SK-N-SH (cell line): ENCODE measurements around the gene BZW2. TPM values are rescaled to one million over a fixed set of nuclear protein-coding genes. Genes with fewer than 3 reads are reported as not detected.

Source experiments
- CTCF ChIA-PET: fragments of 300-600, 350-600 bp; formaldehyde crosslinking; extraction: SDS; loops from one replicate; lab custom pipeline; 2021; lab: Yijun Ruan, JAX
- POLR2A ChIA-PET: fragments of 350-600 bp; sonication (Branson Sonifier 250); formaldehyde crosslinking; extraction: SDS; loops from one replicate; lab custom pipeline; 2020; ENCODE audit warnings: antibody characterized with exemption, inconsistent platforms; lab: Yijun Ruan, JAX
- DNase-seq: peaks from one replicate; pipeline ENCODE4 v3.0.0; 2012
- H2AFZ ChIP-seq: fragments of 200-600 bp; sonication (generic); 2 replicates; pipeline ENCODE4 v1.8.1; 2016; ENCODE audit warnings: antibody characterized with exemption, mild to moderate bottlenecking, low read depth
- H3F3A ChIP-seq: fragments of 200-600 bp; sonication (generic); replicated peaks from 2 replicates; pipeline ENCODE3; 2016; ENCODE audit warnings: antibody characterized with exemption, mild to moderate bottlenecking; ENCODE audit not compliant: insufficient read depth
- H3K27ac ChIP-seq, 2 experiments: fragments of 200-500 bp in 1 of 2; fragments of 200-600 bp in 1 of 2; sonication (Bioruptor generic) in 1 of 2; sonication (generic), shearing (Covaris generic) in 1 of 2; 2 replicates each; pipeline versions ENCODE4 v1.5.1 to v1.6.1; 2014 to 2016; ENCODE audit warnings: low read depth in 2 of 2, inconsistent platforms in 1 of 2, low read length in 1 of 2, mild to moderate bottlenecking in 1 of 2, mixed read lengths in 1 of 2
- H3K27me3 ChIP-seq: fragments of 200-600 bp; sonication (generic), shearing (Covaris generic); 2 replicates; pipeline ENCODE4 v1.6.1; 2016; ENCODE audit warnings: mixed run types; ENCODE audit not compliant: insufficient read depth
- H3K36me3 ChIP-seq, 2 experiments: fragments of 200-500 bp in 1 of 2; fragments of 200-600 bp in 1 of 2; sonication (Bioruptor generic) in 1 of 2; sonication (generic) in 1 of 2; replicated peaks in 1 of 2; 2 replicates each; pipeline versions ENCODE3 to v1.5.1; 2014 to 2016; ENCODE audit warnings: low read length in 1 of 2, mild to moderate bottlenecking in 1 of 2; ENCODE audit not compliant: insufficient read depth in 2 of 2, control insufficient read depth in 1 of 2
- H3K4me1 ChIP-seq, 2 experiments: fragments of 200-500 bp in 1 of 2; fragments of 200-600 bp in 1 of 2; sonication (Bioruptor generic) in 1 of 2; sonication (generic), shearing (Covaris generic) in 1 of 2; 2 replicates each; pipeline versions ENCODE4 v1.5.1 to v1.6.1; 2014 to 2016; ENCODE audit warnings: low read depth in 1 of 2, low read length in 1 of 2, mixed run types in 1 of 2; ENCODE audit not compliant: insufficient read depth in 2 of 2, control insufficient read depth in 1 of 2
- H3K4me2 ChIP-seq: fragments of 200-600 bp; sonication (generic), shearing (Covaris generic); 2 replicates; pipeline ENCODE4 v1.6.1; 2017; ENCODE audit warnings: mixed run types
- H3K4me3 ChIP-seq, 2 experiments: fragments of 200-500 bp in 1 of 2; fragments of 200-600 bp in 1 of 2; sonication (Bioruptor generic) in 1 of 2; sonication (generic), shearing (Covaris generic) in 1 of 2; 2 replicates each; pipeline versions ENCODE4 v1.5.1 to v1.8.1; 2014 to 2016; ENCODE audit warnings: low read depth in 2 of 2, inconsistent platforms in 1 of 2, low read length in 1 of 2, mild to moderate bottlenecking in 1 of 2, mixed read lengths in 1 of 2, moderate library complexity in 1 of 2
- H3K79me2 ChIP-seq: fragments of 200-600 bp; sonication (generic); 2 replicates; pipeline ENCODE4 v1.8.1; 2017; ENCODE audit warnings: mild to moderate bottlenecking; ENCODE audit not compliant: insufficient read depth
- H3K9ac ChIP-seq: fragments of 200-600 bp; sonication (generic); 2 replicates; pipeline ENCODE4 v1.6.1; 2017; ENCODE audit warnings: mixed run types
- H3K9me2 ChIP-seq: fragments of 200-600 bp; sonication (generic); 2 replicates; pipeline ENCODE4 v1.6.1; 2017; ENCODE audit warnings: mixed run types
- H3K9me3 ChIP-seq: fragments of 200-600 bp; sonication (generic); 2 replicates; pipeline ENCODE4 v1.6.1; 2017; ENCODE audit warnings: mixed run types, mild to moderate bottlenecking, moderate library complexity
- H4K20me1 ChIP-seq: fragments of 200-600 bp; sonication (generic); 2 replicates; pipeline ENCODE4 v1.6.1; 2017; ENCODE audit warnings: mild to moderate bottlenecking, mixed run types; ENCODE audit not compliant: insufficient read depth
- CHD2 ChIP-seq: fragments of 150-350 bp; IDR thresholded peaks from 2 replicates; pipeline ENCODE4 v1.6.1; 2018; ENCODE audit warnings: low read length; ENCODE audit not compliant: partially characterized antibody
- ELF1 ChIP-seq: IDR thresholded peaks from 2 replicates; pipeline ENCODE4 v1.4.0; 2012
- EP300 ChIP-seq, 2 experiments: IDR thresholded peaks; 2 replicates each; pipeline versions ENCODE4 v1.4.0 to v1.6.1; 2012; ENCODE audit warnings: borderline replicate concordance in 1 of 2, low read depth in 1 of 2, low read length in 1 of 2
- EZH2phosphoT487 ChIP-seq: fragments of 200-600 bp; sonication (generic); IDR thresholded peaks from 2 replicates; pipeline ENCODE4 v1.6.1; 2017; ENCODE audit warnings: low read depth, mixed run types, mild to moderate bottlenecking, antibody characterized with exemption, moderate library complexity, borderline replicate concordance
- FOSL2 ChIP-seq: IDR thresholded peaks from 2 replicates; pipeline ENCODE4 v1.4.0; 2012; ENCODE audit warnings: low read depth, mild to moderate bottlenecking, moderate library complexity, borderline replicate concordance
- FOXJ3 ChIP-seq: sonication (generic); formaldehyde crosslinking; IDR thresholded peaks from 2 replicates; pipeline ENCODE4 v1.5.1; 2020; ENCODE audit warnings: mild to moderate bottlenecking, missing genetic modification reagents
- MXI1 ChIP-seq: IDR thresholded peaks from 2 replicates; pipeline ENCODE4 v1.6.1; 2012; ENCODE audit warnings: mild to moderate bottlenecking, low read depth, low read length, improper control_type of control experiment
- RCOR1 ChIP-seq: fragments of 150-350 bp; IDR thresholded peaks from 2 replicates; pipeline ENCODE4 v1.6.1; 2017; ENCODE audit warnings: antibody characterized with exemption, low read length
- RFX5 ChIP-seq: IDR thresholded peaks from 2 replicates; pipeline ENCODE4 v1.6.1; 2012; ENCODE audit warnings: mild to moderate bottlenecking, improper control_type of control experiment, low read length
- TCF12 ChIP-seq: IDR thresholded peaks from 2 replicates; pipeline ENCODE4 v1.4.0; 2012
- TEAD4 ChIP-seq: IDR thresholded peaks from 2 replicates; pipeline ENCODE4 v1.4.0; 2012; ENCODE audit warnings: mild to moderate bottlenecking, borderline replicate concordance; ENCODE audit not compliant: insufficient read depth
- ZBTB33 ChIP-seq: IDR thresholded peaks from 2 replicates; pipeline ENCODE4 v1.4.0; 2012; ENCODE audit warnings: low read depth, borderline replicate concordance
- WGBS: methylation state at CpG from one replicate; pipeline ENCODE4 v1.1.6; 2017; ENCODE audit warnings: low lambda C conversion rate; 5-methylcytosine and 5-hydroxymethylcytosine counted together
- polyA plus RNA-seq, 3 experiments: library from polyadenylated mRNA; depleted of rRNA; stranded (reverse); fragments of >200 nt; gene quantifications; 2 replicates each; pipeline ENCODE4 v1.2.3, GENCODE V29; 2012
- TF ChIP-seq, protein P1 (sequence below): IDR thresholded peaks from 2 replicates; pipeline ENCODE4 v1.4.0; 2012; ENCODE audit warnings: low read depth, borderline replicate concordance

Gene BZW2
- polyA plus RNA-seq, 1 of the 3 experiments (the other 2 are of a cell fraction): 71.9 TPM

GRCh38 chr7:16636555-16637101 is 9.4 kb upstream of the BZW2 start:
- POLR2A ChIA-PET: interaction anchor here (1.2 kb wide), 1 partner anchor 9 kb away, joined by 3 read pairs; no protein-coding TSS in a partner anchor
- no peak for DNase-seq
- H3K79me2 ChIP-seq: peaks cover 29% of the 10 kb centered on the region

DNA sequence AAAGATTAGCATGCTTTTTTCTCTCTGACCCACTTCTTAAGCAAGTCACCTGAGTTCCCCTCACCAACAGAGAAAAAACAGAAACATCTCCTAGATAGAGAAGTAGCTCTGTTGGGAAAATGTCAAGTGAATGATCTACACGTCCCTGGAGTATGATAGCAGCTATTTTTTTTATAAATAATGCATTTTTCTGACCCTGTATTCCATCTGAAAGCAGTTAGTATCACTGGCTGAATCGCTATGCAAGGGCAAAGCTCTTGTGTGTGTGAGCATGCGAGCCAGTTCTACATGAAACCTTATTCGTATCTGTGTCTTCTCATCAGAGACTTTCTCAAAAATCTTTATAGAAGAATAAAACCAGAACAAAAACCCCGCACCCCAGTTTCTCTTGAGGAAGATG is 8.6 kb upstream of the BZW2 start:
- H3K27me3 ChIP-seq: no peaks in the 10 kb centered on the region
- DNase-seq: no peak
- 0 out of 2 replicates have a peak, but pooled peaks cover 8% of the 10 kb centered on the region for H4K20me1 ChIP-seq
- CTCF ChIA-PET: interaction anchor here (1.4 to 1.6 kb wide), 2 partner anchors 14 to 205 kb away, joined by 3 to 4 read pairs; no protein-coding TSS in a partner anchor
- no peak overlapping the region for H3K9ac ChIP-seq
- H3K36me3 ChIP-seq: peaks cover 13 to 35% of the 10 kb centered on the region in 2 experiments
- POLR2A ChIA-PET: no interaction called here
- peaks cover 7% of the 10 kb centered on the region for H3F3A ChIP-seq
- no peaks in the 10 kb centered on the region for H3K9me3 ChIP-seq
- no peak overlapping the region for H3K4me3 ChIP-seq
- peak overlapping the region in 1 of 2 experiments; percentile 11; a peak in 2 of 4 replicates for H3K27ac ChIP-seq
- no peak for TF ChIP-seq FOXJ3 (CRISPR knock-in tag)
- no peak for TF ChIP-seq RFX5
- TF ChIP-seq EP300 (IDR thresholded peaks at IDR 0.05; ENCODE audit: borderline replicate concordance in 1 of 2, low read depth in 1 of 2, low read length in 1 of 2): no peak
- no peak for TF ChIP-seq RCOR1
- TF ChIP-seq TCF12: no peak
- TF ChIP-seq TEAD4: no peak
- no peak for TF ChIP-seq FOSL2
- TF ChIP-seq ZBTB33: no peak
- TF ChIP-seq CHD2: no peak
- no peak for TF ChIP-seq ELF1
- TF ChIP-seq, protein P1, sequence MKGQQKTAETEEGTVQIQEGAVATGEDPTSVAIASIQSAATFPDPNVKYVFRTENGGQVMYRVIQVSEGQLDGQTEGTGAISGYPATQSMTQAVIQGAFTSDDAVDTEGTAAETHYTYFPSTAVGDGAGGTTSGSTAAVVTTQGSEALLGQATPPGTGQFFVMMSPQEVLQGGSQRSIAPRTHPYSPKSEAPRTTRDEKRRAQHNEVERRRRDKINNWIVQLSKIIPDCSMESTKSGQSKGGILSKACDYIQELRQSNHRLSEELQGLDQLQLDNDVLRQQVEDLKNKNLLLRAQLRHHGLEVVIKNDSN: no peak
- H2AFZ ChIP-seq: no peak overlapping the region
- no peak overlapping the region for H3K4me2 ChIP-seq
- H3K79me2 ChIP-seq: peaks cover 34% of the 10 kb centered on the region
- WGBS: 86% methylated on average over 5 of the region's 5 CpGs
- peaks cover 0 to 5% of the 10 kb centered on the region in 2 experiments; a peak in 2 of 4 replicates for H3K4me1 ChIP-seq
- H3K9me2 ChIP-seq: no peaks in the 10 kb centered on the region

More at GRCh38 chr7:16636555-16637101, 9.4 kb upstream of the BZW2 start:
- Histone ChIP-seq H3K9me2 (no peaks in the 10 kb centered on the region), H3K9ac (no peak overlapping the region), H3K4me2 (no peak overlapping the region), H3K4me3 (no peak overlapping the region), H3K27me3 (no peaks in the 10 kb centered on the region), H3K27ac (peak overlapping the region; percentile 11 to 23; a peak in 2 of 4 replicates), H3K9me3 (no peaks in the 10 kb centered on the region), H4K20me1 (0 out of 2 replicates have a peak, but pooled peaks cover 8% of the 10 kb centered on the region), H3K4me1 (peaks cover 0 to 5% of the 10 kb centered on the region in 2 experiments; a peak in 2 of 4 replicates), H3F3A (peaks cover 7% of the 10 kb centered on the region), H2AFZ (no peak overlapping the region), H3K36me3 (peaks cover 10 to 34% of the 10 kb centered on the region in 2 experiments)
- peak; percentile 38 for TF ChIP-seq TCF12
- no peak for TF ChIP-seq MXI1
- no peak for TF ChIP-seq EZH2phosphoT487
- CTCF ChIA-PET: interaction anchor here (0.7 to 1.6 kb wide), 5 partner anchors 10 to 204 kb away, joined by 3 to 4 read pairs (median 3); no protein-coding TSS in a partner anchor
- WGBS: 63% methylated on average over 1 of the region's 1 CpG
